Measurements from ENCODE around the gene DOCK3.

DNA sequence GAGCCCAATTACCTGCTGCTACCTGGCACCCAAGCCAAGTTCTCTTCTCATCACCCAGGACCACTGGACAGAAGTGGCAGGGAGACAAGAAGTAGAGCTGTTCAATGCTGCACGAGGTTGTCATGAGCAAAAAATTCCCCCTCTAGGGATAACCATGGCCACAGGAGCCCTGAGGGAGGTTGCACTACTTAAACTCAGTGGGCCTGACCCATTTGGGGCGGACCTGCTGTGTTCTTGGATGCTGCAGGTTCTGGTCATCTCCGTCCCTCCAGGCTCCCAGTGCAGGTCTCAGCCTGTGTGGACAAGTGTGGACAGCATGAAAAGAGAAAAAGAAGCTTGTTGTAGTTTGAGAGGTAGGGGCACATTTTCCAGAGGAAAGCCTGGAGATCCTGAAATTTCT is 684.3 kb downstream of the DOCK3 start:
- TF ChIP-seq CTCF (IDR thresholded peaks at IDR 0.05; ENCODE audit: extremely low read depth in 1 of 2, insufficient read depth in 1 of 2, low read depth in 1 of 2, low read length in 2 of 2) (no peak), EZH2 (IDR thresholded peaks at IDR 0.05; ENCODE audit: borderline replicate concordance, low read depth, low read length, severe bottlenecking) (no peak), POLR2AphosphoS5 (IDR thresholded peaks at IDR 0.05; ENCODE audit: insufficient read depth, low read depth, low read length) (no peak), JUN (IDR thresholded peaks at IDR 0.05; ENCODE audit: borderline replicate concordance, insufficient read depth, insufficient read length, low read depth) (no peak)

Data from endothelial cell of umbilical vein (primary cell).